Neutrophil (primary cell): ENCODE data around the gene EFNA5.

Experiments used
- H3K27ac ChIP-seq: fragments of 200-600 bp; sonication (generic); 2 replicates; pipeline ENCODE4 v1.5.1; 2016; ENCODE audit warnings: mild to moderate bottlenecking, moderate library complexity
- H3K27me3 ChIP-seq: fragments of 200-600 bp; sonication (generic); 2 replicates; pipeline ENCODE4 v1.6.0; 2016; ENCODE audit warnings: mild to moderate bottlenecking
- H3K36me3 ChIP-seq: fragments of 200-600 bp; sonication (generic); 2 replicates; pipeline ENCODE4 v1.5.1; 2017
- H3K4me1 ChIP-seq, 2 experiments: fragments of 200-600 bp in 1 of 2; sonication (generic) in 1 of 2; 1 replicate in 1 of 2; 2 replicates in 1 of 2; pipeline versions ENCODE4 v1.5.1 to v1.6.1; 2013 to 2016; ENCODE audit warnings: low read depth in 1 of 2, low read length in 1 of 2, mild to moderate bottlenecking in 1 of 2, moderate library complexity in 1 of 2; ENCODE audit not compliant: control insufficient read depth in 1 of 2, insufficient read depth in 1 of 2
- H3K4me3 ChIP-seq, 2 experiments: fragments of 200-600 bp in 1 of 2; sonication (generic) in 1 of 2; 1 replicate in 1 of 2; 2 replicates in 1 of 2; pipeline ENCODE4 v1.5.1; 2013 to 2016; ENCODE audit warnings: low read depth in 1 of 2, low read length in 1 of 2, mild to moderate bottlenecking in 1 of 2, moderate library complexity in 1 of 2
- H3K9me3 ChIP-seq: fragments of 200-600 bp; sonication (generic); 2 replicates; pipeline ENCODE4 v1.5.1; 2016
- TF ChIP-seq, protein P1 (sequence below): fragments of 200-600 bp; sonication (generic); IDR thresholded peaks from 2 replicates; pipeline ENCODE4 v1.5.1; 2016; ENCODE audit warnings: antibody characterized with exemption

EFNA5 gene

DNA sequence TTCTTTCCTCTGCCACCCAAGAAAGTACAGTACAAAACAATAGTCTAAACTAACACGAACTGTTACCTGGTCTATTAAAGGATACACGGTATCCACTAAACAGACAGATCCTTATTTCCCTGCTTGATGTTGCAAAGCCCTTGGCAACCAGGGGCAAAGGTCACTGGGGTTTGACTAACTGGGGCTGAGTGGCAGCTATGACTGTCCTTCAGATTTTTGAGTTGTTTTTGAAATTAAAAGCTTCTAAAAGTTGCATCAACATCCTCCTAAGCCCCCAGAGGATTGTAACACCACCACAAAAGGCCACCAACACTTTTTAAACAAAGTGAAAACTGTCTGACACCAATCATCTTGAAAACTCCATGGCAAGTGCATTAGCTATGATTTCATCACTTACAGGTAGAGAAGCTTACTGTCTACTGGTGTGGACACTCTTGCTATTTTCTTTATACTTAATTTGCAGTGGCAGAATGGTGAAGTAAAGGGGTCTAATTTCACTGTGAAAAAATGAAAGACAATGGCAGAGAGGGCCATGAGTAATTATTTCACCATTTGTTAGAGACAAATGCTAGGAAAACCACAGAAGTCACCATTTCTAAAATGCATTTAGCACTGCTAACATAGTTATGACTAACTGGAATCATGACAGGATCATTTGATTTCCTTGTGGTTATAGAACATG is 292.4 kb downstream of the EFNA5 start:
- Histone ChIP-seq H3K9me3 (no peaks in the 10 kb centered on the region), H3K4me1 (no peaks in the 10 kb centered on the region), H3K27ac (no peak overlapping the region), H3K27me3 (no peaks in the 10 kb centered on the region), H3K36me3 (no peaks in the 10 kb centered on the region), H3K4me3 (no peak overlapping the region)
- TF ChIP-seq, protein P1, sequence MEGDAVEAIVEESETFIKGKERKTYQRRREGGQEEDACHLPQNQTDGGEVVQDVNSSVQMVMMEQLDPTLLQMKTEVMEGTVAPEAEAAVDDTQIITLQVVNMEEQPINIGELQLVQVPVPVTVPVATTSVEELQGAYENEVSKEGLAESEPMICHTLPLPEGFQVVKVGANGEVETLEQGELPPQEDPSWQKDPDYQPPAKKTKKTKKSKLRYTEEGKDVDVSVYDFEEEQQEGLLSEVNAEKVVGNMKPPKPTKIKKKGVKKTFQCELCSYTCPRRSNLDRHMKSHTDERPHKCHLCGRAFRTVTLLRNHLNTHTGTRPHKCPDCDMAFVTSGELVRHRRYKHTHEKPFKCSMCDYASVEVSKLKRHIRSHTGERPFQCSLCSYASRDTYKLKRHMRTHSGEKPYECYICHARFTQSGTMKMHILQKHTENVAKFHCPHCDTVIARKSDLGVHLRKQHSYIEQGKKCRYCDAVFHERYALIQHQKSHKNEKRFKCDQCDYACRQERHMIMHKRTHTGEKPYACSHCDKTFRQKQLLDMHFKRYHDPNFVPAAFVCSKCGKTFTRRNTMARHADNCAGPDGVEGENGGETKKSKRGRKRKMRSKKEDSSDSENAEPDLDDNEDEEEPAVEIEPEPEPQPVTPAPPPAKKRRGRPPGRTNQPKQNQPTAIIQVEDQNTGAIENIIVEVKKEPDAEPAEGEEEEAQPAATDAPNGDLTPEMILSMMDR, result no peak

DNA sequence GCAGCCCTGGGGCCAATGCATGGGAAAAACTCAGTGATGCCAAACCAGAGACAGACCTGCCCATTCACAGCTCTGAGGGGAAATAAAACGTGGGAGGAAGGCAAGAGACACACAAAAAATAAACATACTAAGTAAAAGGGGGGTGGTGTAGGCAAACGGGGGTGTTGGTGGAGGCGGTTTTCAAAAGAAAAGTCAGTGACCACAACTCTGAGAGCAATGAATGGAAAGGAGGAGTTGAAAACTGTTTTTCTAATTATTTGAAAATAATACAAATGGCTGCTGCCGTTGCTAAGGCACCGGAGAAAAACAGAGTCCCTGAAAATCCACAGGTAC is 293.5 kb downstream of the EFNA5 start:
- no peaks in the 10 kb centered on the region for H3K27me3 ChIP-seq
- H3K36me3 ChIP-seq, result no peaks in the 10 kb centered on the region
- H3K4me1 ChIP-seq, result no peaks in the 10 kb centered on the region
- H3K4me3 ChIP-seq, result no peak overlapping the region
- H3K9me3 ChIP-seq, result no peaks in the 10 kb centered on the region
- TF ChIP-seq, protein P1, result no peak
- H3K27ac ChIP-seq, result no peak overlapping the region

- H3K9me3 ChIP-seq, result no peaks in the 10 kb centered on the region
- H3K4me3 ChIP-seq, result no peak overlapping the region
- TF ChIP-seq, protein P1, result no peak
- no peaks in the 10 kb centered on the region for H3K27me3 ChIP-seq
- H3K4me1 ChIP-seq, result no peaks in the 10 kb centered on the region
- H3K27ac ChIP-seq, result no peak overlapping the region
- no peaks in the 10 kb centered on the region for H3K36me3 ChIP-seq
These were observed 294.0 kb downstream of the EFNA5 start for GRCh38 chr5:107376546-107377276.

GRCh38 chr5:107373549-107374263 is 297.0 kb downstream of the EFNA5 start:
- H3K4me3 ChIP-seq, result no peak overlapping the region
- H3K36me3 ChIP-seq, result no peaks in the 10 kb centered on the region
- no peaks in the 10 kb centered on the region for H3K4me1 ChIP-seq
- TF ChIP-seq, protein P1, result no peak
- no peaks in the 10 kb centered on the region for H3K27me3 ChIP-seq
- H3K9me3 ChIP-seq, result no peaks in the 10 kb centered on the region
- H3K27ac ChIP-seq, result no peak overlapping the region

DNA sequence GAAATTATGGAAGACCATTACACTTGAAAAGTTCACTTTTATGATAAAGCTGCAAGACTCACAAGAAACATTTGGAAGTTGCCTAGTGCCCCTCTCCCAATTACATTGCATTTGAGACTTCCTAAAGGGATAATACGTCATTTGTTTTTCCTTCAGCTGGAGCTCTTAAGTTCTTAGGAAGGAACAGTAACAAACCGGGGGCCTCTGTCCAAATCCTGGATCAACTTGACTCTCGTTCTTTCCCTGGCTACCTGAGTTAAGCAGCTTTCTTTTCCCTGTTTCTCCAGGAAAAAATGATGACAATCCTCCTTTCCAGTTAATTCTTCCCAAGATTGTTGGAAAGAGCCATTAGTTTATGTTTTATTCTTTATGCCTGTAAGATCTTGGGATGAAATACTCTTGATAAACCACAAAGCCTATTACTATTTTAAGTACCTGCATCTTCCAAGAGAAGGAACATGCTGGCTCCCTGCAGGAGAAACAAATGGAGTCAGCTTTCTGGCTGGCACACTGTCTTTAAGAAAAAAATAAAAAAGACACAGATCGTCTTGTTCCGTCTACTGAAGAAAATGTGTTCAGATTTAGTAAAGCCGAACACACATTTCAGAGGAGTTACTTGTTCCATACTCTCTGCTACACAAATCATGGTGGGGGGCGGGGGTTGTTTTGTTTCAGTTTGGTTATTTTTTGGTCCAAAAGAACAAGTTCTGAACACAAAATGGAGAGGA is 297.9 kb downstream of the EFNA5 start:
- H3K4me3 ChIP-seq, result no peak overlapping the region
- no peaks in the 10 kb centered on the region for H3K36me3 ChIP-seq
- no peaks in the 10 kb centered on the region for H3K4me1 ChIP-seq
- TF ChIP-seq, protein P1, result no peak
- no peaks in the 10 kb centered on the region for H3K27me3 ChIP-seq
- H3K27ac ChIP-seq, result no peak overlapping the region
- H3K9me3 ChIP-seq, result no peaks in the 10 kb centered on the region
